Memory B cell (primary cell): ENCODE data around the gene IL23A.
A peak's percentile ranks its signal among the peaks of the same experiment; 100 is the strongest.
"Not testable (repeated sequence)": the region's sequence is repeated elsewhere in the genome, so short reads cannot be mapped to it uniquely, and the experiment has no call there.

ENCODE experiments used
- ATAC-seq: fragments of 150-1000 bp; cut with Tn5 transposase; 2 replicates; pipeline ENCODE4 v1.10.0; 2021; ENCODE audit warnings: low read depth, mild to moderate bottlenecking, moderate library complexity
- DNase-seq, 2 donors: peaks; one replicate each; pipeline ENCODE4 v3.0.0; 2022; ENCODE audit warnings: low spot score in 2 of 2
- H3K27ac Mint-ChIP-seq: one replicate; pipeline ENCODE4 v1.8.0; 2022; ENCODE audit warnings: mild to moderate bottlenecking, moderate library complexity, mixed read lengths
- H3K27me3 Mint-ChIP-seq: one replicate; pipeline ENCODE4 v1.8.0; 2022; ENCODE audit warnings: mixed read lengths
- H3K36me3 Mint-ChIP-seq: one replicate; pipeline ENCODE4 v1.8.0; 2022; ENCODE audit warnings: mild to moderate bottlenecking, mixed read lengths
- H3K4me1 Mint-ChIP-seq: one replicate; pipeline ENCODE4 v1.8.0; 2022; ENCODE audit warnings: mixed read lengths
- H3K4me3 Mint-ChIP-seq: one replicate; pipeline ENCODE4 v1.8.0; 2022; ENCODE audit warnings: mild to moderate bottlenecking, moderate library complexity, mixed read lengths
- H3K9me3 Mint-ChIP-seq: one replicate; pipeline ENCODE4 v1.8.0; 2022; ENCODE audit warnings: mixed read lengths

IL23A gene

DNA sequence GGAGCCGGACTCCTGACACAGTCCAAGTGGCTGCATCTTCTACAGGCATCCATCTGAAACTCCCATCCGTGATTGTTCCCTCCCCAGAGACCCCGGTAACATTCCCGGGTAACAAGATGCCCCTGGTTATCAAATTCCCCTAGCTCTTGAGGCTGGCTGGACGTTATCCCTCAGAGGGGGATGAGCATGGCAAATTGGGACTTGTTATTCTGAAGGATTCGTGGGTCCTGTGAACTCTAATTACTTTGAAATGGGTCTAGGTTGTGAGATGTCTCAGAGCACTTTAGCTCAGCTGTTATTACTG lies 4.2 kb upstream of the IL23A start:
- Mint-ChIP-seq H3K27me3 (no peaks in the 10 kb centered on the region), H3K4me1 (peaks cover 37% of the 10 kb centered on the region), H3K9me3 (no peaks in the 10 kb centered on the region), H3K36me3 (peaks cover 6% of the 10 kb centered on the region), H3K4me3 (peak overlapping the region; percentile 91), H3K27ac (peak overlapping the region; percentile 100)
- no peak for ATAC-seq
- DNase-seq, result no peak

DNA sequence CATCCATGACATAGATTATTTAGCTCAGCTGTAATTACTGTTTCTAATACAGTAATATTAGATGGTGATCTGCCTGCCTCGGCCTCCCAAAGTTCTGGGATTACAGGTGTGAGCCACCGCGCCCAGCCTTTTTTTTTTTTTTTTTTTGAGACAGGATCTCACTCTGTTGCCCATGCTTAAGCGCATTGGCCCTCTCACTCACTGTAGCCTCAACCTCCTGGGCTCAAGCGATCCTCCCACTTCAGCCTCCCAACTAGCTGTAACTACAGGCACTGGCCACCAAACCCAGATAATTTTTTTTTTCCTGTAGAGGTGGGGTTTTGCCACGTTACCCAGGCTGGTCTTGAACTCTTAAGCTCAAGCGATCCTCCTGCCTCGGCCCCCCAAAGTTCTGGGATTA lies 3.2 kb upstream of the IL23A start:
- H3K4me1 Mint-ChIP-seq, result peaks cover 41% of the 10 kb centered on the region
- H3K27me3 Mint-ChIP-seq, ATAC-seq, H3K36me3 Mint-ChIP-seq, H3K9me3 Mint-ChIP-seq, DNase-seq: not testable (repeated sequence)
- H3K27ac Mint-ChIP-seq, result peak overlapping the region; percentile 100
- peak overlapping the region; percentile 17 for H3K4me3 Mint-ChIP-seq

DNA sequence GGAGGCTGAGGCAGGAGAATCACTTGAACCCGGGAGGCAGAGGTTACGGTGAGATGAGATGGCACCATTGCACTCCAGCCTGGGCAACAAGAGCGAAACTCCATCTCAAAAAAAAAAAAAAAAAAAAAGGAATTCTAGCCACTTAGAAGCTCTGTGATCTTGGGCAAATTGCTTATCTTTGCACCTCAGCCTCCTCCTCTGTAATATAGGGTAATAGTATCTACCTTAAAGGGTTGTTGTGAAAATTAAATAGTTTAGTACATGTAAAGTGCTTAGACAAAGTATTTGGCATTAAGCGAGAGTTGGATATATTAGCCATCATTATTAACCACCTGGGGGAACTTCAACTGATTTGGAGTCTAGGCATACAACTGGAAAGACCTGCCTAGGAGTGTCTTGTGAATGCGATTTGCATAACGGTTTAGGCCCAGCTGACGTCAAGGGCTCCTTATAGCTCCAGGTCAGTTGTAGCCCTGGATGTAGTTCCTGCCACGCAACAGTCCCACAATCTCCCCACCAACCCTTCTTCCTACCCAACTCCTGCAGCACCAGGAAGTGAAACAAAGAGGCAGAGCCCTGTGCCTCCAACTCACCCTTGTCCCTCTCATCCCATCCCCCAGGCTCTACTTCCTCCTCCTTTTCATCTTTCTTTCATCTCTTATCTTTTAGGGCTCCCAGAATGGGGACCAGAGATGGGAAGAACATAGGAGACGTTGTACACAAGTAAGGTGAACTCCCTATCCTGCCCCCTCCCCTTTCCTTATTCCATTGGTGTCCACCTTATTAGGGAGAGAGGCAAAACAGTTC lies 2.1 kb upstream of the IL23A start:
- DNase-seq (no peak), ATAC-seq (no peak)
- no peaks in the 10 kb centered on the region for H3K27me3 Mint-ChIP-seq
- H3K4me3 Mint-ChIP-seq, result no peak overlapping the region
- H3K9me3 Mint-ChIP-seq, result no peaks in the 10 kb centered on the region
- H3K4me1 Mint-ChIP-seq, result peaks cover 40% of the 10 kb centered on the region
- peak overlapping the region; percentile 60 for H3K27ac Mint-ChIP-seq
- peaks cover 1% of the 10 kb centered on the region for H3K36me3 Mint-ChIP-seq

DNA sequence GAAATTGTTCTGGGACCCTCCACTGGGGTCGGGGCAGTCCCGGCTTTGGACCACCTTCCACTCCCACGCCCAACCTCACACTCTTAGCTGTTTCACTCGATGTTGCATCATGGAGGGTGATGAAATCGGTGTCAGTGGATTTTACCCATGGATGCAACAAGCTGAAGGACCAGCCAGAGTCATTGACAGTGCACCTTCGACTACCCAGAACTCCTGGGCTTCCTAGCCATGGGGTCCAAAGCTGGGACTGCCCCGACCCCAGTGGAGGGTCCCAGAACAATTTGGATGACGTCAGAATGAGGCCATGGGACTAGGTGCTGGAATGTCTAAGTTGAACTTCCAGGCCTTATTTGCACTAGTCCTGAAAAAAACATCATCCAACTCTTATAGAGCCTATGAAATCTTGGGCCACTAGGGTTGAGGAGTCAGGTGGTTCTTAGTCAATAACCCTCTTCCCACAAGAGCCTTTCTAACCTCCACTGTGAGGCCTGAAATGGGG lies 882 bp upstream of the IL23A start:
- ATAC-seq (no peak), DNase-seq (no peak)
- Mint-ChIP-seq H3K4me3 (no peak overlapping the region), H3K27ac (peak overlapping the region; percentile 97), H3K27me3 (no peaks in the 10 kb centered on the region), H3K36me3 (peaks cover 4% of the 10 kb centered on the region), H3K9me3 (no peaks in the 10 kb centered on the region), H3K4me1 (peaks cover 37% of the 10 kb centered on the region)

DNA sequence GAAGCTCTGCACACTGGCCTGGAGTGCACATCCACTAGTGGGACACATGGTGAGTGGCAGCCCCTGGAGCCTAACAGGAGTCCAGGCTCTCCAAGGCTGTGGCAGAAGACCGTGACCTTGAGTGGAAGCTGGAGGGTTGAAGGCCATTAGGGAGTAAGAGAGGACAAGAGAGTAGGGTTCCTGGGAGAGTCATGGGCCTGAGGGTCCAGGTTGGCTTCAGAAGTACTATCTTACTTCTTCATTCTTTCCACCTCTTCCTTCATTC lies 406 bp downstream of the IL23A start:
- H3K9me3 Mint-ChIP-seq, result no peaks in the 10 kb centered on the region
- DNase-seq (no peak), ATAC-seq (no peak)
- H3K36me3 Mint-ChIP-seq, result peaks cover 12% of the 10 kb centered on the region
- peaks cover 28% of the 10 kb centered on the region for H3K4me1 Mint-ChIP-seq
- H3K27me3 Mint-ChIP-seq, result no peaks in the 10 kb centered on the region
- peak overlapping the region; percentile 92 for H3K4me3 Mint-ChIP-seq
- peak overlapping the region; percentile 97 for H3K27ac Mint-ChIP-seq

DNA sequence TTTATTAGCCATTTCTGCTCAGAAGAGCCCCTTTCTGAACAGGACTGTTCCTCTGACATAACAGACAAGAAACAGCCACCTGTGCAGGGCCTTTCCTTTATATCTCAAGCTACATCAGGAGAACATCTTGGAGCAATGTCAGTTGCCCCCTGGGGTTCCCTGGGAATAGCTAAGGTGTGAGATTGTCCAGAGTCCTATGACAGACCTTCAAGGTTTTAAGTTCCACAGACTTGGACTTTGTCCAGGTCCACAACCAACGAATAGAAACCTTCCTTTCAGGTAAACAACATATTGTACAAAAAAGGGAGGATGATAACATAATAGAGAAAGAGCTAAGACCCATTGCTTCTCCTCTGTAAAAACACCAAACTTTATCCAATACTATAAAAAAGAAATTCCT lies 2.9 kb downstream of the IL23A start:
- Mint-ChIP-seq H3K9me3 (no peaks in the 10 kb centered on the region), H3K27ac (no peak overlapping the region), H3K4me3 (no peak overlapping the region), H3K27me3 (no peaks in the 10 kb centered on the region), H3K4me1 (peaks cover 26% of the 10 kb centered on the region), H3K36me3 (peaks cover 24% of the 10 kb centered on the region)
- ATAC-seq, result no peak
- no peak for DNase-seq

DNA sequence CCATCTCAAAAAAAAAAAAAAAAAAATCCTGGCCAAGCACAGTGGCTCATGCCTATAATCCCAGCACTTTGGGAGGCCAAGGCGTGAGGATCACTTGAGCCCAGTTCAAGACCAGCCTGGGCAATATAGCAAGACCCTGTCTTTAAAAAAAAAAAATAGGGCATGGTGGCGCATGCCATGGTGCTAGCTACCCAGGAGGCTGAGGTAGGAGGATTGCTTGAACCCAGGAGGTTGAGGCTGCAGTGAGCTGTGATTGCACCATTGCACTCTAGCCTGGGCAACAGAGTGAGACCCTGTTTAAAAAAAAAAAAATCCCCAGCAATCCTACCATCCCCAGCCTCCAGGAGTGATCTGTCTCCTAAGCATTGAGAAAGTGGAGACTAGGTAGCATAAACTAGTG lies 3.6 kb downstream of the IL23A start:
- not testable (repeated sequence) for H3K27me3 Mint-ChIP-seq, ATAC-seq, H3K4me3 Mint-ChIP-seq, H3K27ac Mint-ChIP-seq, H3K9me3 Mint-ChIP-seq, DNase-seq
- peaks cover 21% of the 10 kb centered on the region for H3K4me1 Mint-ChIP-seq
- H3K36me3 Mint-ChIP-seq, result peaks cover 24% of the 10 kb centered on the region

DNA sequence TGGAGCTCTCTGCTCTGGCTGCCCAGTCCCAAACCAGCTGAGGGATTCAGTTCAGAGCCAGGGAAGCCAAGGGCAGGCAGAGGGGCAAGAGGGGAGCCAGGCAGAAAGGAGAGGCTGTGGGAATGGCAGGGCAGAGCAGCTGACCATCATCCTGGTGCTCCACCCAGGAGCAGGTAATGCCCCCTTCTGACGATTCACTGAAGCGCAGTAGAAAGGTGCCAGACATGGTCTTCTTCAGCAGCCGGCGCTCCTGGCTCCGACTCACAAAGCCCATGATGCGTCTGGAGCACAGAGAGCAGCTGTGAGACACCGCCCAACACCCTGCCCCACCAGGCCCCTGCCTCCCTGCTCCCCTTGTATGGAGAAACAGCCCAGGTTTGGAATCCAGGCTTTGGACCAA lies 8.0 kb downstream of the IL23A start:
- ATAC-seq, result no peak

DNA sequence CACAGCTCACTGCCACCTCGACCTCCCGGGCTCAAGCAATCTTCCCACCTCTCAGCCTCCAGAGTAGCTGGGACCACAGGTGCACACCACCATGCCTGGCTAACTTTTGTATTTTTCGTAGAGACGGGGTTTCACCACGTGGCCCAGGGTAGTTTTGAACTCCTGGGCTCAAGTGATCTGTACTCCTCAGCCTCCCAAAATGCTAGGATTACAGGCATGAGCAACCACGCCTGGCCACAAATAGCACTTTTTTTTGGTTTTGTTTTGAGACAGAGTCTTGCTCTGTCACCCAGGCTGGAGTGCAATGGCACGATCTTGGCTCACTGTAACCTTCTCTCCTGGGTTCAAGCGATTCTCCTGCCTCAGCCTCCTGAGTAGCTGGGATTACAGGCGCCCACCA lies 8.6 kb downstream of the IL23A start:
- H3K27me3 Mint-ChIP-seq, H3K4me3 Mint-ChIP-seq, ATAC-seq, H3K4me1 Mint-ChIP-seq, H3K9me3 Mint-ChIP-seq, DNase-seq: not testable (repeated sequence)
- peaks cover 44% of the 10 kb centered on the region for H3K36me3 Mint-ChIP-seq
- H3K27ac Mint-ChIP-seq, result peak overlapping the region; percentile 8

More for the DNA sequence above, 8.0 kb downstream of the IL23A start:
- no peaks in the 10 kb centered on the region for H3K4me1 Mint-ChIP-seq
- no peaks in the 10 kb centered on the region for H3K9me3 Mint-ChIP-seq
- no peak for DNase-seq
- no peaks in the 10 kb centered on the region for H3K27me3 Mint-ChIP-seq
- H3K27ac Mint-ChIP-seq, result no peak overlapping the region
- peaks cover 44% of the 10 kb centered on the region for H3K36me3 Mint-ChIP-seq
- H3K4me3 Mint-ChIP-seq, result no peak overlapping the region

DNA sequence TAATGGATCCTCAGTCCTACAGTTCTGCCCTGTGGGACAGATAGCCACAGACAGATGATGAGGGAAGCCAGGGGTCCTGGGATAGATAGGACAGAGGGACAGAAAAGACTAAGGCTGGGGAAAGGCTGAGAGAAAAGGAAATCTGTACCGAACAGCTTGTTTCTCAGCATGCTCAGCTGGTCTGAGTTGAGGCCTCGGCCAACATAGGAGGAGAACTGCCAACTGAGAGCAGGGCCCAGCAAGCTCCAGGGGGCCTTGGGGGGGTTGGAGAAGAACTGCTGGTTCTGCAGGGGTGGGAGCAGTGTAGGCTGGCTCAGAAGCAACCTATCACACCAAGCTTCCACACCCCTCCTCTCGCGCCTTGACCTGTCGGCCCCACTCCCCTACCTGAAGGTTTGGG lies 10.1 kb downstream of the IL23A start:
- Mint-ChIP-seq H3K36me3 (peaks cover 35% of the 10 kb centered on the region), H3K27ac (peak overlapping the region; percentile 22), H3K4me1 (no peaks in the 10 kb centered on the region), H3K9me3 (no peaks in the 10 kb centered on the region), H3K27me3 (no peaks in the 10 kb centered on the region), H3K4me3 (no peak overlapping the region)
- ATAC-seq (no peak), DNase-seq (no peak)

DNA sequence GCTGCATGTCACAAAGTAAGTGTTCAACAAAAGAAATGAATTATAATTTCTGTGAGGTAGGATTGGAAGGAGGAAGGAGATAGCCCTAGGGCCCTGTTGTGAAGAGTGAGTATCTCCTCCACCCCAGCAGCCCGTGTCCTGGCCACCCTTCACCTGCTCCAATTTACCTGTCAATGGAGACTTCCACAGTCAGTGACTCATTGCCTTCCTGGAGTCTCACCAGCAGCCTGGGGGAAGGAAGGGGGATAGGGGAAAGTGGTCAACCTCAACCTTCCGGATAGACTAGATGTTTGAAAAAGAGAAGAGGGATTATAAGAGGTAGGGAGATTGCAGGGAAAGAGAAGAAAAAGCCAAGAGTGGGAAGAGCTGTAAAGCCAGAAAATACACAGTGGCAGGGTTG lies 12.0 kb downstream of the IL23A start:
- H3K27ac Mint-ChIP-seq, result no peak overlapping the region
- peaks cover 45% of the 10 kb centered on the region for H3K36me3 Mint-ChIP-seq
- DNase-seq (no peak), ATAC-seq (no peak)
- H3K4me3 Mint-ChIP-seq, result no peak overlapping the region
- H3K4me1 Mint-ChIP-seq, result no peaks in the 10 kb centered on the region
- H3K27me3 Mint-ChIP-seq, result no peaks in the 10 kb centered on the region
- no peaks in the 10 kb centered on the region for H3K9me3 Mint-ChIP-seq

DNA sequence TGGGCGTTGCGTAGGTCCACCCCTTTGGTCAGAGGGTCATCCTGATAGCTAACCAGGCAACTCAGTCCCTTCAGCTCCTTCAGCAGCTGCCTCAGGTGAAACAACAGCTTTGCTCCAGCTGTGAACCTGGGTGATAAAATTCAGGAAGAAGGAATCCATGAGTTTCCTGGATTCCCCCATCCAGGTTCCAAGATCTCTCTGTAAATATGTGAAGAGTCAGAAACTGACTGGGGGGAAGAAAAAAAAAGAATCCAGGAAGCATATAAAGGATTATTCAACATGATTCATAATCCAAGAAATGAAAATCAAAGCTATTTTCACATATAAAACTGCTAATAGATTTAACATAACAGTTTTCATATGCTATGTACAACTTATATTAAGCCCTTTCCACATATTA lies 12.6 kb downstream of the IL23A start:
- ATAC-seq (no peak), DNase-seq (no peak)
- H3K27ac Mint-ChIP-seq, result no peak overlapping the region
- H3K4me3 Mint-ChIP-seq, result no peak overlapping the region
- no peaks in the 10 kb centered on the region for H3K9me3 Mint-ChIP-seq
- H3K4me1 Mint-ChIP-seq, result peaks cover 3% of the 10 kb centered on the region
- no peaks in the 10 kb centered on the region for H3K27me3 Mint-ChIP-seq
- peaks cover 42% of the 10 kb centered on the region for H3K36me3 Mint-ChIP-seq

DNA sequence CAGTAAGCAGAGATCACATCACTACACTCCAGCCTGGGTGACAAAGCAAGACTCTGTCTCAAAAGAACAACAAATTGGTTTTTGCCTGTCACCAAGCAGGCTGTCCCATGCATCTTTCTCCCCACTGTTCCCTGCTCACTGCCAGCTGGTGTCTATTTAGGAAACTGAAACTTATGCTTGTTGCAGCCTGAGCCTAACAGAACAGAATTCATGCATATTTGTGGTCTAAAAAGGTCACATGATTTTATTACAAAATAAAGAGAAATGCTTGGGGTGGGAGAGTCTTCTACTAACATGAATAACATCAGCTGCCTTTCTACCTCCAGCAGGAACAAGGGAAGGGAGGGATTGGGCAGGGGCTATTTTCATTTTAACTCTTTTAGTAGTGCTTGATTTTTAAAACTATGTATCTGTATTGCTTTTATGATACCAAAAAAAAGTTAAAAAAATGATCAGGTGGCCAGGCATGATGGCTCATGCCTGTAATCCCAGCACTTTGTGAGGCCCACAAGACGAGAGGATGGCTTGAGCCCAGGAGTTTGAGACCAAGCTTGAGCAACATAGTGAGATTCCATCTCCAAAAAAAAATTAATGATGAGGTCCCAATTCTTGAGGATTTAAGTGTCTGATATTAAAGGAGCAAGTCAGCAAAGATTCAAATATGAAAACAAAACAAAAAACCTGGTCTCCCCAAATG lies 20.3 kb downstream of the IL23A start:
- ATAC-seq (no peak), DNase-seq (no peak)
- H3K27ac Mint-ChIP-seq, result peak overlapping the region; percentile 82
- no peaks in the 10 kb centered on the region for H3K9me3 Mint-ChIP-seq
- peak overlapping the region; percentile 96 for H3K4me3 Mint-ChIP-seq
- H3K4me1 Mint-ChIP-seq, result peaks cover 22% of the 10 kb centered on the region
- H3K27me3 Mint-ChIP-seq, result no peaks in the 10 kb centered on the region
- peaks cover 17% of the 10 kb centered on the region for H3K36me3 Mint-ChIP-seq

DNA sequence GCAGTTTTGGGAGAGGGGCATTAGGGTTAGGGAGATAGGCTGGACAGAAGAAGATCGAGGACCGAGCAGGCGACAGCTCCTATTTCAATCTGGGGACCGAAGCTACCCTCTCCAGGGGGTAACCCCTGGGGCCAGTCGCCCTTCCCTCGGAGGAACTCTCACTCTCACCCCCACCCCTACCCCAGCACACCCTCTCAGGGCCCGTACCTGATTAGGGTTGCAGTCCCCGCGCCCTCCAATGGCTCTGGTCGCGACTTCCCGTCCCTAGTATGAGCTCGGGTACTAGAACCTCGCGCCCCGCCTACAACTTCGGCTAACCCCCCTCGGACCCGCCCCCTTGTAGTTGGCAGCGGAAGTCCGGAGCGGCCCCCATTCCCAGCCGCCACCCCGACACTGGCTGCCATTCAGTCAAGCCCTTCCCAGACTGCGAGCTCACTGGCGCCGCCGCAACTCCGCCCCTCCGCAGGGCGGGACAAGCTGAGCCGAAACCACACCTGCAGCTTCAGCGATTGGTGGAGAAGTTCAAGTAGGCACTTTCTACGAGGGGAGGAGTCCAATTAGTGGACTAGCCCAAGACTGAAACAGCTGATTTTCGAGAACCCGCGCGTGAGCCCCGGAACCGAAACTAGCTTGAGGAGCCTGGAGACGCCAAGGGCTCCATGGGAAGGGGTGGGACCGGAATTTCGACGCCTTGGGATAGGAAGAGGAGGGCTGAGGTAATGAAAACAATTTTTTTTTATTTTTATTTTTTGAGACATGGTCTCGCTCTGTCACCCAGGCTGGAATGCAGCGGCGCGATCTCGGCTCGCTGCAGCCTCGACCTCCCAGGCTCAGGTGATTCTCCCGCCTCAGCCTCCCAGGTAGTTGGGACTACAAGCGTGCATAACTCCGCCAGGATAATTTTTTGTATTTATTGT lies 21.4 kb downstream of the IL23A start, which contains the start of gene STAT2:
TSS of gene STAT2 (minus strand) at position 257 of the 917 bp plus-strand sequence. CDS start 3,536 bp downstream, outside the sequence.
- Mint-ChIP-seq H3K36me3 (peaks cover 8% of the 10 kb centered on the region), H3K4me1 (peaks cover 22% of the 10 kb centered on the region), H3K27ac (peak within 1 kb of the TSS; percentile 82), H3K27me3 (no peaks in the 10 kb centered on the region), H3K9me3 (no peaks in the 10 kb centered on the region), H3K4me3 (peak within 1 kb of the TSS; percentile 96)
- ATAC-seq, result peak; percentile 93
- peak; percentile 92 to 99 for DNase-seq
